ENCODE results near the gene BRI3BP.

DNA sequence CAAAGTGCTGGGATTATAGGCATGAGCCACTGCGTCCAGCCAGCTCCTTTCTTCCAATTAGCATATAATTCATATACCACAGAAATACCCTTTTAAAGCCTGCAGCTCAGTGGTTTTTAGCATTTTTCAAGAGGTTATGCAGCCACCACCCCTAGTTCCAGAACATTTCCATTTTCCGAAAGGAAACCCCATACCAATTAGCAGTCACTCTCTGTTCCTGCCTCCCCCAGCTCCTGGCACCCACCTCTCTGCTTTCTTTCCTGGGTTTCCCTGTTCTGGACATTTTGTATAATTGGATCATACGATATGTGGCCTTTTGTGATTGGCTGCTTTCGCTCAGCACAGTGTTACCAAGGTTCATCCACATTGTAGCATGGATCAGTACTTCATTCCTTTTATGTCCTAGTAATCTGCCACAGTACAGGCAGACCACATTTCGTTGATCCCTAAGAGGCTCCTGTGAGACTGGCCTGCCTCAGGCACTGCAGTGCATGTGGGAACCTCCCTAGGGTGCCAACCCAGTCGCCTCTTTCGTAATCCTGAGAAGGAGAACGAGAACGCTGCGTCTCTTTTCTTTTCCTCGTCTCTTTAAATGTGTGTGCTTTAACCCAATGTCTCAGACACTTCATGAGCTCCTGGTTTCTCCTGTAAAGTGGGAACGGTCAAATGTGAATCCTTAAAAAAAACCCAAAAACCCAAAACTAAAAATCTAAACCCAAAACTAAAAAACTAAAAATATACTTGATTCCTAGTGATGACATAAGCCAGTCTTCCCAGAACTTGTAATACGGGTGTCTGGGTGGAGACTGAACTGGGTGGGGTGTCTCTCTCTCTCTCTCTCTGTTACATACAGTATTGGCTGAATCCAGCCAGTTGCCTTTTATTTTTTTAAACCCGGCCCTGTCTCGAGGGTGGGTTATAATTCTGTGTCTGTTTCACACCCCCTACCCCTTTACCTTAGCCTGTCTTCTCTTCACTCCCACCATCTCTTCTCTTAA is 86.5 kb downstream of the BRI3BP start:
- TF ChIP-seq, protein P1, sequence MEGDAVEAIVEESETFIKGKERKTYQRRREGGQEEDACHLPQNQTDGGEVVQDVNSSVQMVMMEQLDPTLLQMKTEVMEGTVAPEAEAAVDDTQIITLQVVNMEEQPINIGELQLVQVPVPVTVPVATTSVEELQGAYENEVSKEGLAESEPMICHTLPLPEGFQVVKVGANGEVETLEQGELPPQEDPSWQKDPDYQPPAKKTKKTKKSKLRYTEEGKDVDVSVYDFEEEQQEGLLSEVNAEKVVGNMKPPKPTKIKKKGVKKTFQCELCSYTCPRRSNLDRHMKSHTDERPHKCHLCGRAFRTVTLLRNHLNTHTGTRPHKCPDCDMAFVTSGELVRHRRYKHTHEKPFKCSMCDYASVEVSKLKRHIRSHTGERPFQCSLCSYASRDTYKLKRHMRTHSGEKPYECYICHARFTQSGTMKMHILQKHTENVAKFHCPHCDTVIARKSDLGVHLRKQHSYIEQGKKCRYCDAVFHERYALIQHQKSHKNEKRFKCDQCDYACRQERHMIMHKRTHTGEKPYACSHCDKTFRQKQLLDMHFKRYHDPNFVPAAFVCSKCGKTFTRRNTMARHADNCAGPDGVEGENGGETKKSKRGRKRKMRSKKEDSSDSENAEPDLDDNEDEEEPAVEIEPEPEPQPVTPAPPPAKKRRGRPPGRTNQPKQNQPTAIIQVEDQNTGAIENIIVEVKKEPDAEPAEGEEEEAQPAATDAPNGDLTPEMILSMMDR (IDR thresholded peaks at IDR 0.05 in 8 of 11, conservative IDR thresholded peaks at IDR 0.05 in 3 of 11): no peak
- TF ChIP-seq POLR2A (IDR thresholded peaks at IDR 0.05) (no peak), POLR2AphosphoS5 (IDR thresholded peaks at IDR 0.05) (no peak)
